ENCODE data around the gene IMPACT.

IMPACT gene

GRCh38 chr18:24426073-24426397, 435 bp upstream of the IMPACT start:
- no peak for DNase-seq

GRCh38 chr18:24427484-24427883, 1.0 kb downstream of the IMPACT start:
- no peak for DNase-seq

GRCh38 chr18:24428709-24429108, 2.2 kb downstream of the IMPACT start:
- no peak for DNase-seq

GRCh38 chr18:24429188-24429587, 2.7 kb downstream of the IMPACT start:
- no peak for DNase-seq

GRCh38 chr18:24432618-24433017, 6.1 kb downstream of the IMPACT start:
- DNase-seq = no peak

GRCh38 chr18:24436939-24437338, 10.5 kb downstream of the IMPACT start:
- DNase-seq = no peak

GRCh38 chr18:24443870-24444269, 17.4 kb downstream of the IMPACT start:
- DNase-seq = no peak

- DNase-seq = no peak
These were observed 20.0 kb downstream of the IMPACT start for GRCh38 chr18:24446453-24446852.

- no peak for DNase-seq
These were observed 20.6 kb downstream of the IMPACT start for GRCh38 chr18:24446953-24447538.

GRCh38 chr18:24447961-24448360, 21.5 kb downstream of the IMPACT start:
- no peak for DNase-seq

GRCh38 chr18:24456549-24456948, 30.1 kb downstream of the IMPACT start:
- no peak for DNase-seq

GRCh38 chr18:24459772-24460171, 33.3 kb downstream of the IMPACT start:
- no peak for DNase-seq

GRCh38 chr18:24460388-24460787, 33.9 kb downstream of the IMPACT start, which contains the start of gene HRH4:
Gene HRH4, plus strand, starts transcription at chr18:24460637. Its CDS starts 92 bp downstream, at chr18:24460729.
- DNase-seq = no peak

GRCh38 chr18:24461996-24462395, 35.5 kb downstream of the IMPACT start:
- DNase-seq = no peak

GRCh38 chr18:24462838-24463775, 36.6 kb downstream of the IMPACT start:
- no peak for DNase-seq

- DNase-seq = no peak
These were observed 39.0 kb downstream of the IMPACT start for GRCh38 chr18:24465486-24465885.

- DNase-seq = no peak
These were observed 40.3 kb downstream of the IMPACT start for GRCh38 chr18:24466771-24467170.

GRCh38 chr18:24470022-24470618, 43.6 kb downstream of the IMPACT start:
- no peak for DNase-seq

GRCh38 chr18:24470805-24471204, 44.3 kb downstream of the IMPACT start:
- no peak for DNase-seq

- no peak for DNase-seq
These were observed 46.1 kb downstream of the IMPACT start for GRCh38 chr18:24472591-24472990.

- DNase-seq = no peak
These were observed 47.9 kb downstream of the IMPACT start for GRCh38 chr18:24474406-24474805.

- DNase-seq = no peak
These were observed 49.6 kb downstream of the IMPACT start for GRCh38 chr18:24475926-24476589.

GRCh38 chr18:24479371-24479770, 52.9 kb downstream of the IMPACT start:
- no peak for DNase-seq
